Muscle of leg (tissue), 11 donors: Measurements from ENCODE around the gene GALNT18. TPM values are rescaled to one million over a fixed set of nuclear protein-coding genes. Genes with fewer than 3 reads are reported as not detected.

ENCODE experiments used
- DNase-seq: peaks from one replicate; pipeline ENCODE4 v3.0.0; 2013
- H3K27ac ChIP-seq: one replicate; pipeline ENCODE4 v1.5.1; 2013; ENCODE audit warnings: mild to moderate bottlenecking, low read length, control low read depth
- H3K27me3 ChIP-seq: one replicate; pipeline ENCODE4 v1.6.1; 2013; ENCODE audit warnings: low read length; ENCODE audit not compliant: control insufficient read depth, insufficient read depth
- H3K36me3 ChIP-seq: one replicate; pipeline ENCODE4 v1.6.1; 2013; ENCODE audit warnings: low read length; ENCODE audit not compliant: control insufficient read depth, insufficient read depth
- H3K4me1 ChIP-seq: one replicate; pipeline ENCODE4 v1.6.1; 2013; ENCODE audit warnings: low read length; ENCODE audit not compliant: control insufficient read depth, insufficient read depth
- H3K4me3 ChIP-seq: one replicate; pipeline ENCODE4 v1.5.1; 2013; ENCODE audit warnings: low read length, control low read depth
- H3K9me3 ChIP-seq: replicated peaks from 2 replicates; pipeline ENCODE4 v1.6.1; 2013; ENCODE audit warnings: low read depth, low read length; ENCODE audit not compliant: control insufficient read depth
- whole genome bisulfite sequencing: methylation state at CpG from one replicate; pipeline ENCODE4 v1.1.5; 2013; ENCODE audit warnings: missing lambda C conversion rate; ENCODE audit not compliant: insufficient coverage; 5-methylcytosine and 5-hydroxymethylcytosine counted together
- polyA plus RNA-seq, 8 donors: library from polyadenylated mRNA; unstranded; fragments of 120-200 nt; gene quantifications; one replicate each; pipeline versions ENCODE4 v1.2.1 to v1.2.3, GENCODE V29; 2013; ENCODE audit warnings: inconsistent platforms in 1 of 8, low replicate concordance in 1 of 8; ENCODE audit not compliant: insufficient read length in 8 of 8, insufficient read depth in 1 of 8
- total RNA-seq: library from RNA; stranded (reverse); fragments of 120-200 nt; gene quantifications from one replicate; pipeline ENCODE4 v1.2.4, GENCODE V29; 2013

The GALNT18 gene
- total and polyA plus RNA-seq, 9 donors, result 7.7 to 17.7 (median 11.6) TPM

DNA sequence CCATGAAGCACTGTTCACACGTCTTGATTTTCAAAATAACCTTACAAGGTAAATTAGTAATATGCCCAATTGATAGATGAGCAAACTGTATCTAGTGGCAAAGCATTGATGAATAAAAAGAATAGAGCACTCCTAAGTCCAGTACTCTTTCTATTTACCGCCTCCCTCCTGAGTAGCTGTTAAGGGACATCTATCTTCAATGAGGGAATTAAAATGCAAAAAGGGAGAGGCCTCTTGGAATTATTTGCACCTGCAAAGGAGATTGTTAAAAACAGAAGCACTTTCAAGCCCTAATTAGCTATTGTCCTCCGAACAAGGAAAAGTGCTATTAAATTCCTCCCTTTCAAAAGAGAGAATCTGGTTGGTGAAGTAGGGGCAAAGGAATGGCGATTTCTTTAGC lies 6.8 kb upstream of the GALNT18 start:
- no peak overlapping the region for H3K27ac ChIP-seq
- no peak for DNase-seq
- WGBS, result 0% methylated on average over 1 of the region's 4 CpGs

GRCh38 chr11:11626128-11626527 lies 4.3 kb upstream of the GALNT18 start:
- Histone ChIP-seq H3K4me1 (peaks cover 10% of the 10 kb centered on the region), H3K36me3 (no peaks in the 10 kb centered on the region), H3K27ac (no peak overlapping the region), H3K27me3 (peaks cover 13% of the 10 kb centered on the region), H3K9me3 (no peaks in the 10 kb centered on the region), H3K4me3 (no peak overlapping the region)
- 100% methylated on average over 1 of the region's 1 CpG for WGBS
- DNase-seq, result no peak

More for the DNA sequence above, 6.8 kb upstream of the GALNT18 start:
- Histone ChIP-seq H3K9me3 (no peaks in the 10 kb centered on the region), H3K4me3 (no peak overlapping the region), H3K4me1 (no peaks in the 10 kb centered on the region), H3K27me3 (peaks cover 4% of the 10 kb centered on the region), H3K36me3 (no peaks in the 10 kb centered on the region)

DNA sequence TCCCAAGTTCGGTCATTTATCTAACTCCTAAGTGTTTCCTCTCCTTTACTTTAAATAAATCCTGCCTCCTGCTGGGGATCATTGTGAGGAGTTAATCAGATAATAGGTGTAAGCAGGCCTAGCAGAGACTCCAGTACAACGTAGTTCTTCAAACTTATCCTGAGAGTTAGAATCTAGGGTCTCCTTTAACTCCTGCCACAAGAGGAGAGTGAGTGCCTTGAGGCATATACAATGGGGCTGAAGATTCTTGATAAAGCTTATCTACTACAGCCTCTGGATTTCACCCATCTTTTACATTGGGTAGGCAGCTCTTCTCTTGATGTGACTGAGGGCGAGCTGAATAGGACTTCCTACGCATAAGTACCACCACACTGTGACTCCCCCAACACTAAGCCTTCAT lies 3.1 kb upstream of the GALNT18 start:
- Histone ChIP-seq H3K36me3 (no peaks in the 10 kb centered on the region), H3K27ac (no peak overlapping the region), H3K4me3 (no peak overlapping the region), H3K9me3 (no peaks in the 10 kb centered on the region), H3K27me3 (peaks cover 25% of the 10 kb centered on the region), H3K4me1 (peaks cover 22% of the 10 kb centered on the region)
- no CpG with 5 or more reads among the region's 4 CpGs for WGBS
- DNase-seq, result no peak

GRCh38 chr11:11624204-11624603 lies 2.4 kb upstream of the GALNT18 start:
- WGBS, result no CpG with 5 or more reads among the region's 3 CpGs
- H3K36me3 ChIP-seq, result no peaks in the 10 kb centered on the region
- H3K9me3 ChIP-seq, result no peaks in the 10 kb centered on the region
- H3K27me3 ChIP-seq, result peaks cover 26% of the 10 kb centered on the region
- no peak for DNase-seq
- peaks cover 25% of the 10 kb centered on the region for H3K4me1 ChIP-seq
- no peak overlapping the region for H3K27ac ChIP-seq
- no peak overlapping the region for H3K4me3 ChIP-seq

DNA sequence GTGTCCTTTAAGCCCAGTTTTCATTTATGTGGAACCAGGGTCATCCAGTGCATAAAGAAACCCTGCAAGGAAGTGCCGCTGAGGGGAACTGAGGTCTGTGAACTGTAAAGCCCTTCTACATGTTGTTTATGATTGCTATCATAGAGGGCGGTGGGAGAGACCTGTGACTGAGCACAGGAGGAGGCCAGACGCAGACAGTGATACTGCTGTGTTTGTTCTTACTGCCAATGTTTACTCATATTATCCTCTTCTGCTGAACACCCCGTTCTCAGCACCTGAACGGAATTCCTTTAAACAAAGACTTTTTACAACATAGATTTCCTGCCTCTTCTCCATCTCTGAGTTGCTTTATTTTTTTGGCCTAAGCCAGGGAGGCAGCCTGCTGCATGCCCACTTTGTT lies 967 bp upstream of the GALNT18 start:
- Histone ChIP-seq H3K4me3 (no peak overlapping the region), H3K27ac (no peak overlapping the region), H3K4me1 (peaks cover 25% of the 10 kb centered on the region), H3K27me3 (peaks cover 24% of the 10 kb centered on the region), H3K36me3 (no peaks in the 10 kb centered on the region), H3K9me3 (no peaks in the 10 kb centered on the region)
- WGBS, result 32% methylated on average over 3 of the region's 5 CpGs
- no peak for DNase-seq

DNA sequence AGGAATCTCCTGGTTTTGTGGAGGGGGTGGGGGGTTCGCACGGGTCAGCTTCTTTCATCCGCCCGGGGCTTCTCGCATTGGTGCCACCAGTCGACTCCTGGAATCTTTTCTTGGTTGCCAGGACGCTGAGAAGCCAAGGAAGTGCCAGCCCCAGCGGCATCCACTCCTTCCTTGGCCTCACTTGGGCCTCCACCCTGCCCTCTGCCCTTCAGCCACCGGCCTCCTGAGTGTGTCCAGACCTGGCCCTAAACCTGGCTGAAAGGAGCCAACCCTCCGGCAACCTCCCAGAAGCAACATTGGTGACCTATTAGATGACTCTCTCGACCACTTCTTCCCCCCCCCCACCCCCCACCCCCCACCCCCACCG lies 518 bp upstream of the GALNT18 start:
- Histone ChIP-seq H3K9me3 (no peaks in the 10 kb centered on the region), H3K27ac (peak overlapping the region; percentile 47), H3K36me3 (no peaks in the 10 kb centered on the region), H3K27me3 (peaks cover 24% of the 10 kb centered on the region), H3K4me3 (peak overlapping the region; percentile 31), H3K4me1 (peaks cover 25% of the 10 kb centered on the region)
- 6% methylated on average over 7 of the region's 12 CpGs for WGBS
- DNase-seq, result no peak

- DNase-seq, result peak; percentile 76
- peaks cover 25% of the 10 kb centered on the region for H3K4me1 ChIP-seq
- peak overlapping the region; percentile 58 for H3K4me3 ChIP-seq
- no peaks in the 10 kb centered on the region for H3K36me3 ChIP-seq
- H3K9me3 ChIP-seq, result no peaks in the 10 kb centered on the region
- H3K27me3 ChIP-seq, result peaks cover 24% of the 10 kb centered on the region
- peak overlapping the region; percentile 54 for H3K27ac ChIP-seq
- WGBS, result under 1% methylated on average over 55 of the region's 55 CpGs
These were observed 758 bp downstream of the GALNT18 start for GRCh38 chr11:11620921-11621572.

GRCh38 chr11:11620173-11620920 lies 1.5 kb downstream of the GALNT18 start:
- Histone ChIP-seq H3K4me3 (peak overlapping the region; percentile 58), H3K27me3 (peaks cover 24% of the 10 kb centered on the region), H3K36me3 (no peaks in the 10 kb centered on the region), H3K9me3 (no peaks in the 10 kb centered on the region), H3K4me1 (peaks cover 25% of the 10 kb centered on the region), H3K27ac (peak overlapping the region; percentile 47)
- peak; percentile 65 for DNase-seq
- 1% methylated on average over 31 of the region's 48 CpGs for WGBS

DNA sequence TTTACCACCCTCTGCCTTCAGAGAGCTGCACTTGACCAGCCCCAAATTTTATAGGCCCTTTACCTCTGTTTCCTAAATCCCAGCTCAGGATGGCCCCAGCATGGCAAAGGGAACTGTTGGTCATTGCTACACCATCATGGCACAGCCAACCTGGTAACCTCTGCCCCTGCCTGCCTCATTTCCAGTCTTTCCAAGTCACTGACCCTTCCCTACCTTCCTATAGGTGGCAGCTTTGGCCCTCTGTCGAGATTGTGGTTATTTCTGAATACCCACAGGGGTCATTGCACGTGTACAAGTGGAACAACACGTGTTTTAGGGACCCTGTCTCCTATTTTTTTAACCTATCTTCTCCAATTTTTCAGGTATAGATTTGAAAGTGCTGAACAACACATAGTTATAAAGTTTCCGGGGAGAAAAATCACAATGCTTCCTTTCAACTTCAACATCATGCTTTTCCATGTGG lies 2.8 kb downstream of the GALNT18 start:
- DNase-seq, result no peak
- no peaks in the 10 kb centered on the region for H3K9me3 ChIP-seq
- H3K4me1 ChIP-seq, result peaks cover 25% of the 10 kb centered on the region
- WGBS, result 46% methylated on average over 2 of the region's 4 CpGs
- no peak overlapping the region for H3K4me3 ChIP-seq
- H3K27me3 ChIP-seq, result peaks cover 24% of the 10 kb centered on the region
- H3K36me3 ChIP-seq, result no peaks in the 10 kb centered on the region
- H3K27ac ChIP-seq, result no peak overlapping the region

GRCh38 chr11:11615086-11615485 lies 6.7 kb downstream of the GALNT18 start:
- DNase-seq, result peak; percentile 68
- H3K9me3 ChIP-seq, result no peaks in the 10 kb centered on the region
- H3K4me1 ChIP-seq, result peaks cover 5% of the 10 kb centered on the region
- H3K27me3 ChIP-seq, result peaks cover 3% of the 10 kb centered on the region
- 0% methylated on average over 2 of the region's 4 CpGs for WGBS
- no peaks in the 10 kb centered on the region for H3K36me3 ChIP-seq
- no peak overlapping the region for H3K4me3 ChIP-seq
- H3K27ac ChIP-seq, result no peak overlapping the region
